UCSD-AML1 (cell line): ENCODE results near the gene OLFM2.
"Not testable (repeated sequence)": the region's sequence is repeated elsewhere in the genome, so short reads cannot be mapped to it uniquely, and the experiment has no call there.

Experiments used
- DNase-seq: peaks from one replicate; lab custom pipeline; 2025; ENCODE audit not compliant: unreplicated experiment; lab: John Stamatoyannopoulos, UW

Gene OLFM2

DNA sequence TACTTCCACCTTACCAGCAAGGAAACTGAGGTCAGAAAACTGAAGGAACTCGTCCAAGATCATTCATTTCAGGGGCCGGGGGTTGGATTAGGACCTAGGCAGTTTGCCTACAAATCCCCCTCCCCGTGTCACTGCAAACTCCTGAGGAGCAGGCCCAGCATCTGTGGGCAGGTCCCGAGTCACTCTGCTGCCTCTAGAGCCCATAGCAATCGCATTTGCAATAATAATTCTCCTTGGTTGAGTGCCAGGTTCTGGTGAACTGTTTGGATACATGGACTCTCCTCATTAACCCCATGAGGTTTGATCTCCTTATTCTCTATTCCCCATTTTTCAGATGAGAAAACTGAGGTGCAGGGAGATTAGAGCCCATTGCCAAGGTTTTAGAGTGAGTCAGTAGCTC lies 100.3 kb downstream of the OLFM2 start:
- DNase-seq, result no peak

- no peak for DNase-seq
Observed at GRCh38 chr19:9835507-9835949, 100.8 kb downstream of the OLFM2 start.

- peak; percentile 99 for DNase-seq
Observed at GRCh38 chr19:9834726-9835506, 101.4 kb downstream of the OLFM2 start, which contains the start of gene PIN1. TSS of gene PIN1 (plus strand) at chr19:9835318. CDS start at chr19:9835345, 27 bp downstream.

DNA sequence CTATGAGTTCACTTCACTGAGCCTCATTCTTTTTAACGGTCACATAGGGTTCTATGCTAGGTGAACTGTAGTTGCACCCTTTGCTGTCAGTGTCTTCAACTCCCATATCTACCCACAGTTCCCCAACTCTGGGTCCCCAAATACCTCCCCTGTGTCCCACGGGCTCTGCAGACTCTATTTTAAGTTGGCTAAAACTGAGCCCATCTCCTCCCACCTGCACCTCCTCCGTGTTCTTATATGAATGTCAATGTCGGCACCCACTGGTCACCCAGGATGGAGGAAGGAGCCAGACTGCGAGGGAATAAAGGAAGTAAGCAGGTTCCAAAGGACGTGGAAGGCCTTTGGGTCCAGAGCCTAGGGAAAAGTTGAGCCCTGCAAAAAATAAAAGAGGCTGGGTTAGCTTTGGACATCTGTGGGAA lies 102.0 kb downstream of the OLFM2 start:
- DNase-seq, result no peak

GRCh38 chr19:9828551-9829063 lies 107.7 kb downstream of the OLFM2 start:
- DNase-seq, result peak; percentile 25

GRCh38 chr19:9827289-9828238 lies 108.8 kb downstream of the OLFM2 start, which contains the start of gene UBL5:
TSS of gene UBL5 (plus strand) at chr19:9827918. CDS start at chr19:9828338, 420 bp downstream.
- DNase-seq, result peak; percentile 89

DNA sequence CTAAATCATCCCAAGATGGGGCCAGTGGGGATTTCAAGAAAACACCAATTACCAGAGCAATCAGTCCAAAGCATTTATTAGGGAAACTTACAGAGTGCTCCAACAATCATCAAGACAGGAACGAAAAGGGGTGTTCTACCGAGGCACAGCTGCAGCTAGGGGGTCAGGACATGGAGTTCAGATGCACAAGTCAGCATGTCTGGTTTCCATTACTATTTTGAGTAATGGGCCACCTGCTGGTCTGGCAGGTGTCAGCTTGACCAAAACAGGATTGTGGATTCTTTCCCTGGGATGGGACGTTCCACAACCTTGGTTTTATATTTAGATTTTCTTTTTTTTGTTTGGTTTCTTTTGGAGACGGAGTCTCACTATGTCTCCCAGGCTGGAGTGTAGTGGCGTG lies 112.5 kb downstream of the OLFM2 start:
- no peak for DNase-seq

GRCh38 chr19:9820034-9820433 lies 116.3 kb downstream of the OLFM2 start:
- DNase-seq, result not testable (repeated sequence)

GRCh38 chr19:9819596-9819909 lies 116.8 kb downstream of the OLFM2 start:
- no peak for DNase-seq

GRCh38 chr19:9818734-9819595 lies 117.3 kb downstream of the OLFM2 start, which contains the start of gene FBXL12:
TSS of gene FBXL12 (minus strand) at chr19:9819079. CDS start at chr19:9818813, 266 bp downstream.
- peak; percentile 100 for DNase-seq

GRCh38 chr19:9818175-9818733 lies 118.1 kb downstream of the OLFM2 start:
- DNase-seq, result no peak

DNA sequence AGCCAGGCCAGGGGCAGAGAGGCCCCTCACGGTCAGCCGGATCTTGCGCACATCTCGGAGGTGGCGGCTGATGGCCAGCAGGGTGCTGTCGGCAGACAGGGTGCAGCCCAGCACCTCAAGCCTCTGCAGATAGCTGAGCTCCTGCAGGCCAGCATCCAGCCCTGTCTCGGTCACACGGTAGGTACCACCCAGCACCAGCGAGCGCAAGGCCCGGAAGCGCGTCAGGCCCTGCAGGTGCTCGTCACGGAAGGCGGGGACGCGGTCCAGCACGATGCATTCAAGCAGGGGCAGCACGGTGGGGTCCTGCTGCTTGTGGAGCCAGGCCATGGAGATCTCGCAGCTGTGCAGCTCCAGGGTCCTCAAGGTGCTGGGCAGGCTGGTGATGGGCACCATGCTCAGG lies 125.2 kb downstream of the OLFM2 start:
- no peak for DNase-seq

DNA sequence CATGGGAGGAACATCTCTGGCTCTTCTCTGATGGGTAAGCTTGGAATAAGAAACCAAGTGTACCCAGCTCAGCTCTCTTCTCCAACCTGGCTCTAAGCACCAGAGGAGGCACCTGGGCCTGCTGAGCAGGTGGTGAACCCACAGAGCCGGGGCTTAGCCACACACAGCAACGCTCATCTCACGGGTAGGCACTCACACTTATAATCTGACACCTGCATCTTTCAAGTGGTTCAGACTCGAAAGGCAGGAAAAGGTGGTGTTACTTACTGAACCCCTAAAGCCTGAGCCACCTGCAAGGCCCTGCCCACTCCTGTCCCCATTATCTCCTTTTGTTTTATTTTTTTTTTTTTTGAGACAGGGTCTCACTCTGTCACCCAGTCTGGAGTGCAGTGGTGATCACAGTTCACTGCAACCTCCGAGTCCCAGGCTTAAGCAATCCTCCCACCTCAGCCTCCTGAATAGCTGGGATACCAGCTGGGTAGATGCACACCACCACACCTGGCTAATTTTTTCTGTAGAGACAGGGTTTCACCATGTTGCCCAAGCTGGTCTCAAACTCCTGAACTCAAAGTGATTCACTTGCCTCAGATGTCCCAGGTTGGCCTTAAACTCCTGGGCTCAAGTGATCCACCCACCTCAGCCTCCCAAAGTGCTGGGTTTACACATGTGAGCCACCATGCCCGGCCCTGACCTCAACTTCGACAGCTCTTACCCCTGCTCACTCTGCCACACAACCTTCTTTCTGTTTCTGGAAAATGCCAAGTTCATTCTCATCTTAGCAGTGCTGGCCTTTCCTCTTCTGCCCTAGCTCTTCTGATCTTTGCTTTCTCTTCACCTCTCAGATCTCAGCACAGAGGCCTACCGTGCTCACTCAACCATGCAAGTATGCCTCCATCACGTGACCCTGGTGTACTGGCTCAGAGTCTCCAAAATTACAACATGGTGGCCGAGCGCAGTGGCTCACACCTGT lies 127.2 kb downstream of the OLFM2 start:
- no peak for DNase-seq

GRCh38 chr19:9806803-9807202 lies 129.5 kb downstream of the OLFM2 start:
- no peak for DNase-seq
